ENCODE results near the gene G2E3. TPM values are rescaled to one million over a fixed set of nuclear protein-coding genes. Genes with fewer than 3 reads are reported as not detected.

The G2E3 gene
- total RNA-seq, 1 donor from 2014 or later, result 46.5 TPM

GRCh38 chr14:30620178-30620577, 61.2 kb downstream of the G2E3 start:
- no peak overlapping the region for H3K27ac Mint-ChIP-seq (ENCODE audit: unreplicated experiment)
- H3K9me3 Mint-ChIP-seq, result no peaks in the 10 kb centered on the region
- peak overlapping the region; percentile 76 for H3K4me3 Mint-ChIP-seq
- peaks cover 28% of the 10 kb centered on the region for H3K4me1 Mint-ChIP-seq
- peaks cover 9% of the 10 kb centered on the region for H3K36me3 Mint-ChIP-seq (ENCODE audit: low read depth)
- H3K27me3 Mint-ChIP-seq (ENCODE audit: low read depth), result no peaks in the 10 kb centered on the region
- no peak for DNase-seq (ENCODE audit: low read depth, low spot score)
- TF ChIP-seq, protein P1, sequence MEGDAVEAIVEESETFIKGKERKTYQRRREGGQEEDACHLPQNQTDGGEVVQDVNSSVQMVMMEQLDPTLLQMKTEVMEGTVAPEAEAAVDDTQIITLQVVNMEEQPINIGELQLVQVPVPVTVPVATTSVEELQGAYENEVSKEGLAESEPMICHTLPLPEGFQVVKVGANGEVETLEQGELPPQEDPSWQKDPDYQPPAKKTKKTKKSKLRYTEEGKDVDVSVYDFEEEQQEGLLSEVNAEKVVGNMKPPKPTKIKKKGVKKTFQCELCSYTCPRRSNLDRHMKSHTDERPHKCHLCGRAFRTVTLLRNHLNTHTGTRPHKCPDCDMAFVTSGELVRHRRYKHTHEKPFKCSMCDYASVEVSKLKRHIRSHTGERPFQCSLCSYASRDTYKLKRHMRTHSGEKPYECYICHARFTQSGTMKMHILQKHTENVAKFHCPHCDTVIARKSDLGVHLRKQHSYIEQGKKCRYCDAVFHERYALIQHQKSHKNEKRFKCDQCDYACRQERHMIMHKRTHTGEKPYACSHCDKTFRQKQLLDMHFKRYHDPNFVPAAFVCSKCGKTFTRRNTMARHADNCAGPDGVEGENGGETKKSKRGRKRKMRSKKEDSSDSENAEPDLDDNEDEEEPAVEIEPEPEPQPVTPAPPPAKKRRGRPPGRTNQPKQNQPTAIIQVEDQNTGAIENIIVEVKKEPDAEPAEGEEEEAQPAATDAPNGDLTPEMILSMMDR (conservative IDR thresholded peaks at IDR 0.05), result no peak

DNA sequence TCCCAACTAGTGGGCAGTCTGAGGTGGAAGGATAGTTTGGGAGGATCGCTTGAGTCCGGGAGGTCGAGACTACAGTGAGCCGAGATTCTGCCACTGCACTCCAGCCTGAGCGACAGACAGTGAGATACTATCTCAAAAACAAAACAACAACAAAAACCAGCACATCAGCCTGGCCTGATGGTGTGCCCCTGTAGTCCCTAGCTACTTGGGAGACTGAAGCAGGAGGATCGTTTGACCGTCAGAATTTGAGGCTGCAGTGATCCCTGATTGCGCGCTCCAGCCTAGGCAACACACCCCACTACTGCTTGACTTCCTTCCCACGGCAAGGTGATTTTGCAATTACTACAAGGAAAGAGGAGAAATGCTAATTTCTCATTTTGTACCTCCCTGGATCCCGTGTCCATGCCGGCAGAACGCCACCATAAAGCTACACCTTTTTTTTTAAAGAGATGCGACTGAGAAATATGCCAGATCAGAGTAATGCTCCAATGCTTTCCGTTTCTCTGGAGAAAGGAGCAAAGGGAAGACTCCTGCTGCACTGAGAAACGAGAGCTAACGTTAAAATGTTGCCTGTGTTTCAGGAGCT, 62.5 kb downstream of the G2E3 start:
- no peaks in the 10 kb centered on the region for H3K27me3 Mint-ChIP-seq (ENCODE audit: low read depth)
- H3K36me3 Mint-ChIP-seq (ENCODE audit: low read depth), result peaks cover 4% of the 10 kb centered on the region
- peaks cover 28% of the 10 kb centered on the region for H3K4me1 Mint-ChIP-seq
- no peaks in the 10 kb centered on the region for H3K9me3 Mint-ChIP-seq
- DNase-seq (ENCODE audit: low read depth, low spot score), result no peak
- peak overlapping the region; percentile 90 for H3K27ac Mint-ChIP-seq (ENCODE audit: unreplicated experiment)
- peak overlapping the region; percentile 98 for H3K4me3 Mint-ChIP-seq
- TF ChIP-seq, protein P1 (conservative IDR thresholded peaks at IDR 0.05), result no peak

DNA sequence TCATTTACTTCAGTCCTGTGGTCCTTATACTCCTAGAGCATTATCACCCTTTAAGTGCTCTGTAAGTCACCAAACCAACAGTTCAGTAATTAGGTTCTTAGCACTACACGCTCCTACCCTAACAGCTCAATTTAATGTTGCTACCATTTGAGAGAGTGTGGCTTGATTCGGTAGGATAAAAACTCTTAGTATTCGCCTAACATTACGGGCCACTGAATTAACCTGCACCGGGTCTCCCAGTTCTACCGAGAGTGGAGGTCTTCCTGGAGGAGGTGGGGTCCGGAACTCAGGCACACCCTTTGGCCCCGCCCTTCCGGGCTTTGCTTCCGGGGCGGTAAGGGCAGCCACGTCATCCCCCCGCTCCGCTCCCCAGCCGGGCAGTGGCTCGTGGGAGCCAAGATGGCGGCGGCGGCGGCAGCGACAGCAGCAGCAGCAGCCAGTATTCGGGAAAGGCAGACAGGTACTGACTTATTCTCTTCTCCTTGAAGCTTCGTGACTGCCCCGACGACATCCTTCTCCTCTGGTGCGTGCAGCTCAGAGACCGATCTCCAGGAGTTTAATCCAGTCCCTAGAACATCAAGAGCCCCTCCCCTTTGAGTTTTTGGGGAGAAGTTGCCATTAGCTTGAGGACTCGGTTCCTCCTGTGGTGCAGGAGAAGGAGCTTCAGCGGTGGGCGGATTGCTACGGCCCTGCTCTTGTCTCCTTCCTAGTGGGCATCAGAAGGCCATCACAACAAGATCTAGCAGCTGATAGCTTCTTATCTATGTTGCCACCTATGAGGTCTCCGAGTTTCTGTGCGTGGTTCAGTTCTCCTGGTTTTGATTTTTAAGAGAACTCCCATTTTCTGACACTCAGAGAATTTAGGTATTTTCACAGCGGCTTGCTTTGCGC, 63.2 kb downstream of the G2E3 start, which contains the start of gene SCFD1:
Gene SCFD1 (plus strand): TSS at position 380 of the 891 bp plus-strand sequence. CDS start 20 bp downstream, at position 400.
- H3K36me3 Mint-ChIP-seq (ENCODE audit: low read depth), result peaks cover 4% of the 10 kb centered on the region

GRCh38 chr14:30623412-30624131, 64.6 kb downstream of the G2E3 start:
- H3K4me1 Mint-ChIP-seq, result peaks cover 28% of the 10 kb centered on the region
- H3K9me3 Mint-ChIP-seq, result no peaks in the 10 kb centered on the region
- peaks cover 4% of the 10 kb centered on the region for H3K36me3 Mint-ChIP-seq (ENCODE audit: low read depth)
- no peak for DNase-seq (ENCODE audit: low read depth, low spot score)
- no peaks in the 10 kb centered on the region for H3K27me3 Mint-ChIP-seq (ENCODE audit: low read depth)
- peak overlapping the region; percentile 98 for H3K4me3 Mint-ChIP-seq
- H3K27ac Mint-ChIP-seq (ENCODE audit: unreplicated experiment), result no peak overlapping the region
- TF ChIP-seq, protein P1 (conservative IDR thresholded peaks at IDR 0.05), result no peak

More for the DNA sequence above, 63.2 kb downstream of the G2E3 start, which contains the start of gene SCFD1:
- peak; percentile 87 for DNase-seq (ENCODE audit: low read depth, low spot score)
- TF ChIP-seq, protein P1 (conservative IDR thresholded peaks at IDR 0.05), result no peak
- no peaks in the 10 kb centered on the region for H3K27me3 Mint-ChIP-seq (ENCODE audit: low read depth)
- peak within 1 kb of the TSS; percentile 98 for H3K4me3 Mint-ChIP-seq
- peak within 1 kb of the TSS; percentile 98 for H3K27ac Mint-ChIP-seq (ENCODE audit: unreplicated experiment)
- peaks cover 28% of the 10 kb centered on the region for H3K4me1 Mint-ChIP-seq
- no peaks in the 10 kb centered on the region for H3K9me3 Mint-ChIP-seq

- Mint-ChIP-seq H3K4me1 (peaks cover 28% of the 10 kb centered on the region), H3K9me3 (no peaks in the 10 kb centered on the region), H3K36me3 (ENCODE audit: low read depth) (peaks cover 4% of the 10 kb centered on the region), H3K4me3 (peak overlapping the region; percentile 98), H3K27ac (ENCODE audit: unreplicated experiment) (no peak overlapping the region), H3K27me3 (ENCODE audit: low read depth) (no peaks in the 10 kb centered on the region)
- DNase-seq (ENCODE audit: low read depth, low spot score), result no peak
- TF ChIP-seq, protein P1 (conservative IDR thresholded peaks at IDR 0.05), result no peak
Measured at GRCh38 chr14:30624132-30624423, 65.1 kb downstream of the G2E3 start.

Measured in neural crest cell (in vitro differentiated cells).